AG09309 (cell line): ENCODE results near the gene GPRC5A.
"Not testable (repeated sequence)": the region's sequence is repeated elsewhere in the genome, so short reads cannot be mapped to it uniquely, and the experiment has no call there.

Experiments used
- DNase-seq: peaks from one replicate; pipeline ENCODE4 v3.0.0-alpha.2; 2010; ENCODE audit warnings: low read depth
- H3K4me3 ChIP-seq: 2 replicates; pipeline ENCODE4 v1.5.1; 2011; ENCODE audit warnings: mild to moderate bottlenecking, low read depth, low read length, moderate library complexity; ENCODE audit not compliant: control insufficient read depth
- TF ChIP-seq, protein P1 (sequence below): IDR thresholded peaks from 2 replicates; pipeline ENCODE4 v1.5.1; 2011; ENCODE audit warnings: mild to moderate bottlenecking, low read depth, low read length, inconsistent platforms; ENCODE audit not compliant: insufficient read depth, control insufficient read depth; ENCODE audit errors: missing control alignments

GPRC5A gene, protein sequence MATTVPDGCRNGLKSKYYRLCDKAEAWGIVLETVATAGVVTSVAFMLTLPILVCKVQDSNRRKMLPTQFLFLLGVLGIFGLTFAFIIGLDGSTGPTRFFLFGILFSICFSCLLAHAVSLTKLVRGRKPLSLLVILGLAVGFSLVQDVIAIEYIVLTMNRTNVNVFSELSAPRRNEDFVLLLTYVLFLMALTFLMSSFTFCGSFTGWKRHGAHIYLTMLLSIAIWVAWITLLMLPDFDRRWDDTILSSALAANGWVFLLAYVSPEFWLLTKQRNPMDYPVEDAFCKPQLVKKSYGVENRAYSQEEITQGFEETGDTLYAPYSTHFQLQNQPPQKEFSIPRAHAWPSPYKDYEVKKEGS

DNA sequence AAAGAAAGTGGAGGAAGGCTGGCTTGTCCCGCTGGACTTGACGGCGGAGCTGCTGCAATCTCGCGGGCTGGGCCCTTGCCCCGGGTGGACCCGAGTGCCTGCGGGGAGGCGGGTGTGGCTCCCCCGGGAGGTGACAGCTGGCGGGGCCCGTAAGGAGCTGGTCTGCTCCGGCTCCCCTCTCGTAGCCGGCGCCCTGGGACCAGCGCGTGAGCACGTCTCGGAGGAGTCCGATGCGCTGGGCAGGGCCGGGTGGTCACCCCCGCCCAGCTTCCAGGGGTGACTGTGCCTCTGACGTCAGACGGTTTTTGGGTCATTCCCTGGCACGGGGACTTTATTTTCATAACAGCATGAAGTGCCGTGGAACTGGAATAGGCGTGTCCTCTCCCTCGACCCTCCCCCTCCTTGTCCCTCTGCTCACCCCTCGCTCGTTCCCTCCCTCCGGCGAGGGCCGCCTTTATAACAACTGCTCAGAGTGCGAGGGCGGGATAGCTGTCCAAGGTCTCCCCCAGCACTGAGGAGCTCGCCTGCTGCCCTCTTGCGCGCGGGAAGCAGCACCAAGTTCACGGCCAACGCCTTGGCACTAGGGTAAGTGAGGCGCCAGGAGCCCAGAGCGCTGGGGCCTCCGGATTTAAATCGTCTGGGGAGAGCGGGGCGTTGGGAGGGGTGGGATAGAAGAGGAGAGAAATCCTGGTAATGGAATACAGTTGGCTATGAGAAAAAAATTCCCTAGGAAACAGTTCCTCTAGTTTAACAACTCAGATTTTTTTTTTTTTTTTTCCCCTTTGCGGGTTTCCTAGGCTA, at the start of gene GPRC5A:
Gene GPRC5A (plus strand): TSS at position 483 of the 801 bp plus-strand sequence. CDS start 16,688 bp downstream, outside the sequence.
- DNase-seq, result peak; percentile 83
- peak within 1 kb of the TSS; percentile 52 for H3K4me3 ChIP-seq
- TF ChIP-seq, protein P1, sequence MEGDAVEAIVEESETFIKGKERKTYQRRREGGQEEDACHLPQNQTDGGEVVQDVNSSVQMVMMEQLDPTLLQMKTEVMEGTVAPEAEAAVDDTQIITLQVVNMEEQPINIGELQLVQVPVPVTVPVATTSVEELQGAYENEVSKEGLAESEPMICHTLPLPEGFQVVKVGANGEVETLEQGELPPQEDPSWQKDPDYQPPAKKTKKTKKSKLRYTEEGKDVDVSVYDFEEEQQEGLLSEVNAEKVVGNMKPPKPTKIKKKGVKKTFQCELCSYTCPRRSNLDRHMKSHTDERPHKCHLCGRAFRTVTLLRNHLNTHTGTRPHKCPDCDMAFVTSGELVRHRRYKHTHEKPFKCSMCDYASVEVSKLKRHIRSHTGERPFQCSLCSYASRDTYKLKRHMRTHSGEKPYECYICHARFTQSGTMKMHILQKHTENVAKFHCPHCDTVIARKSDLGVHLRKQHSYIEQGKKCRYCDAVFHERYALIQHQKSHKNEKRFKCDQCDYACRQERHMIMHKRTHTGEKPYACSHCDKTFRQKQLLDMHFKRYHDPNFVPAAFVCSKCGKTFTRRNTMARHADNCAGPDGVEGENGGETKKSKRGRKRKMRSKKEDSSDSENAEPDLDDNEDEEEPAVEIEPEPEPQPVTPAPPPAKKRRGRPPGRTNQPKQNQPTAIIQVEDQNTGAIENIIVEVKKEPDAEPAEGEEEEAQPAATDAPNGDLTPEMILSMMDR, result peak; percentile 40

DNA sequence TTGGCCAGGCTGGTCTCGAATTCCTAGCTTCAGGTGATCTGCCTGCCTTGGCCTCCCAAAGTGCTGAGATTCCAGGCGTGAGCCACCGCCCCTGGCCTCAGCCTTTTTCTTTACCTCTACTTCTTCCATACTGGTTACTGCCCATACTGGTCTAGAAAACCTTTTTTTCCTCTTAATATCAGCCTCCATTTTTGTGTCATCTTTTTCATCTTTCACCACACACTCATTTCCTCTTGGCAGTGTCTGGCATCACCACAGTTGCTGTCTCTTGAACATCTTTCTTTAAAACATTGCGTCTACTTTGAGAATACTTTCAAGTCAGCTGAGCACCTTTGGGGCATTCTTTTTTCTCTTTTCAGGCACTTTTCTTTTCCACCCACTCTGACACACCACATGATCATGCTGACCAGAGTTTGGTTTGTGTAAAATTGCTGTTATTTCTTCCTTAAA, 45.5 kb upstream of the GPRC5A start:
- DNase-seq, result no peak
- TF ChIP-seq, protein P1, result no peak
- no peak overlapping the region for H3K4me3 ChIP-seq

DNA sequence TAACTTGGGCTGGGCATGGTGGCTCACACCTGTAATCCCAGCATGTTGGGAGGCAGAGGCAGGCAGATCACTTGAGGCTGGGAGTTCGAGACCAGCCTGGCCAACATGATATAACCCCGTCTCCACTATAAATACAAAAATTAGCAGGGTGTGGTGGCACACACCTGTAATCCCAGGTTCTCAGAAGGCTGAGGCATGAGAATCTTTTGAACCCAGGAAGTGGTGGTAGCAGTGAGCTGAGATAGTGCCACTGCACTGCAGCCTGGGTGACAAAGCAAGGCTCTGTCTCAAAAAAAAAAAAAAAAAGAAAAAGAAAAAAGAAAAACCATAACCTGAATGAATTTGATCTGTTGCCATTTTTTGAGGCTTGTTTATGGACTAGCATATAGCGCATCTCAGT, 44.6 kb upstream of the GPRC5A start:
- H3K4me3 ChIP-seq, DNase-seq: not testable (repeated sequence)

DNA sequence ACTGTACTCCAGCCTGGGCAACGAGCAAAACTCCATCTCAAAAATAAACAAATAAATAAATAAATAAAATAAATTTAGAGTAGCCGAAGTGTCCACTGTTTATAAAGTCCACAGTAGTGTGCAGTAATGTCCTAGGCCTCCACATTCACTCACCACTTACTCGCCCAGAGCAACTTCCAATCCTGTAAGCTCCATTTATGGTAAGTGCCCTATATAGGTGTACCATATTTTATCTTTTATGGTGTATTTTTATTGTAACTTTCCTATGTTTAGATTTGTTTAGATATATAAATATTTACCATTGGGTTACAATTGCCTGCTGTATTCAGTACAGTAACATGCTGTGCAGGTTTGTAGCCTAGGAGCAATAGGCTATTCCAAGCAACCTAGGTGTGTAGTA, 37.9 kb upstream of the GPRC5A start:
- no peak for DNase-seq
- TF ChIP-seq, protein P1, result no peak

DNA sequence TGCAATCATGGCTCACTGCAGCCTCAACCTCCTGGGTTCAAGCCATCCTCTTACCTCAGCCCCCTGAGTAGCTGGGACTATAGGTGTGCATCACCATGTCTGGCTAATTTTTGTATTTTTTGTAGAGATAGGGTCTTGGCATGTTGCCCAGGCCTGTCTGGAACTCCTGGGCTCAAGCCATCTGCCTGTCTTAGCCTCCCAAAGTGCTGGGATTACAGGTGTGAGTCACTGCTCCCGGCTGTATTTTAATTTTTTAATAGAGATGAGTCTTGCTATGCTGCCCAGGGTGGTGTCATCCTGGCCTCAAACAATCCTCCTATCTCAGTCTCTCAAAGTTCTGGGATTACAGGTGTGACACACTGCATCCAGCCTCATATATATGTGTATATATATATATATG, 31.7 kb upstream of the GPRC5A start:
- TF ChIP-seq, protein P1, result no peak
- DNase-seq, result no peak
- H3K4me3 ChIP-seq, result no peak overlapping the region

More for the DNA sequence above, 37.9 kb upstream of the GPRC5A start:
- H3K4me3 ChIP-seq, result no peak overlapping the region

DNA sequence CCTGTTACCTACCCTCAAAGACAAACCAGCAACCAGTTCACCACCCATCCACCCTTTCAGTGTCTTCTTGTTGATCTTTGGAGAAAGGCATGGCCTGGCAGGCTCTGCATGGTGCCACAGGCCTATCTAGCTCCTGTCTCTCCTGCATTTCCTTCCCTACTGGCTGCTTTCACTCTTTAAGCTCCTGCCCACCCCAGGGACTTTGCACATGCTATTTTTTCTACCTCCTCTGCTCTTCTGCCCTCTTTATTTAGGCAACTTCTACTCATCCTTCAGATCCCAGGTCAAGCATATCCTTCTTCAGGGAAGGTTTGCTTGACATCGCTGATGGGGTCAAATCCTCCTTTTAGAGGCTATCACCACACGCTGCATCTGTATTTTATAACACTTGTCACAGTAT, 27.1 kb upstream of the GPRC5A start:
- TF ChIP-seq, protein P1, result no peak
- no peak for DNase-seq
- H3K4me3 ChIP-seq, result no peak overlapping the region

DNA sequence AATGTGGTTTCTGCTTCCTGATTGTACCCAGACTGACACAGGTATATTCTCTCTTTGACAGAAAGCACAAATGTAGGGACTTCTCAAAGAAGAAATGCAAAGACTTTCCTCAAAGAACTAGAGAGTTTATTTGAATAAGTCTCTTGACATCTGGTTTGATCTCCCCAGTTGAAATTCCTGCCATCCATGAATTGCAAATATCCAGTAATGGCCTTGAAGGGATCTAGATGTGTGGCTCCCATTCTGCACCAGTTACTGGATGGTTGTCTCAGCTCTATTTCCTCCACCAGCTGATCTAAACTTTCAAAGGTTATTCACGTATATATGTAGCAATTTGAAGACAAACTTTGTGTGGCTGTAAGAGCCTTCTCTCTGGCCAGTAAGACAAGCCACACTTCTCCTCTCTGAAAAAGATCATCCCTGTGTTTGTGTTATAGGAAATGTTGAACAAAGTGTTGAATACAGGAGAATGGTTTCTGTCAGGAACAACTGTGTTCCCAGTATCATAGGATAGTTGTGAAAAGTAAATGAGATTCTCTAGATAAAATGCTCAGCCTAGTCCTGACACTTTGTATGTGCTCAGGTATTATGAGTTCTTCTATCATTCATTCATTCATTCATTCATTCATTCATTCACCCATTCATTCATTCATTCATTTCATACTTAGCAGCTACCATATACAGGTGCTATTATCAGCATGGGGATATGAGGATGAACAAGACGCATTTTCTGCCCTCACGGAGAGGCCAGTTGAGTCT, 22.7 kb upstream of the GPRC5A start:
- H3K4me3 ChIP-seq, result no peak overlapping the region
- no peak for DNase-seq
- TF ChIP-seq, protein P1, result no peak
